Measurements from ENCODE around the gene RAB20. TPM values are rescaled to one million over a fixed set of nuclear protein-coding genes. Genes with fewer than 3 reads are reported as not detected.
A peak's percentile ranks its signal among the peaks of the same experiment; 100 is the strongest.

The RAB20 gene
- total and polyA plus RNA-seq, 8 donors = 9.3 to 23.6 (median 14.2) TPM

DNA sequence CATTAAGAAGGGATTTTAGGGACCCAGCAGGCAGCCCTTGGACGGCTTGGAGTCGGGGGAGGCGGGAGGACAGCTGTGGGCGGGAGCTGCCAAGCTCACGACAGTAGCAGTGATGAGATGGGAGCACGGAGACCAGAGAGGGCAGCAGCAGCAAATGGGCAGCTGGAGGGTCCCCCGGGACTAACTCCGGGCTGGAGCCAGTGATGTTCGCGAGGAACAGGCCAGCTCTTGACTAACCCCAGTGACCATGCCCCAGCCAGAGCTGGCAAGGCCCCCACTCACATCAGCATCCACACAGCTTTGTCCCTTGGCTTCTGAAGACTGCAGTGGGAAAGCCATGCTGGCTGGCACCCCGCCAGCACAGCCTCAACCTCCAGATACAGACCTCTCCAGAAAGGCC is 81.9 kb downstream of the RAB20 start:
- H3K27ac ChIP-seq = no peak overlapping the region
- WGBS, 2 donors = 87 to 94% methylated on average over 11 of the region's 11 CpGs
- H3K36me3 ChIP-seq = no peaks in the 10 kb centered on the region
- no peak overlapping the region for H3K4me3 ChIP-seq
- intact Hi-C loops (cut with DNase I) = no loop called here
- DNase-seq (no peak), FAIRE-seq (no peak), ATAC-seq (peak in 2 of 4 donors; percentile 24 to 37)
- H3K9me3 ChIP-seq = no peaks in the 10 kb centered on the region
- no peaks in the 10 kb centered on the region for H3K4me1 ChIP-seq
- no peaks in the 10 kb centered on the region for H3K27me3 ChIP-seq
- TF ChIP-seq, protein P1, sequence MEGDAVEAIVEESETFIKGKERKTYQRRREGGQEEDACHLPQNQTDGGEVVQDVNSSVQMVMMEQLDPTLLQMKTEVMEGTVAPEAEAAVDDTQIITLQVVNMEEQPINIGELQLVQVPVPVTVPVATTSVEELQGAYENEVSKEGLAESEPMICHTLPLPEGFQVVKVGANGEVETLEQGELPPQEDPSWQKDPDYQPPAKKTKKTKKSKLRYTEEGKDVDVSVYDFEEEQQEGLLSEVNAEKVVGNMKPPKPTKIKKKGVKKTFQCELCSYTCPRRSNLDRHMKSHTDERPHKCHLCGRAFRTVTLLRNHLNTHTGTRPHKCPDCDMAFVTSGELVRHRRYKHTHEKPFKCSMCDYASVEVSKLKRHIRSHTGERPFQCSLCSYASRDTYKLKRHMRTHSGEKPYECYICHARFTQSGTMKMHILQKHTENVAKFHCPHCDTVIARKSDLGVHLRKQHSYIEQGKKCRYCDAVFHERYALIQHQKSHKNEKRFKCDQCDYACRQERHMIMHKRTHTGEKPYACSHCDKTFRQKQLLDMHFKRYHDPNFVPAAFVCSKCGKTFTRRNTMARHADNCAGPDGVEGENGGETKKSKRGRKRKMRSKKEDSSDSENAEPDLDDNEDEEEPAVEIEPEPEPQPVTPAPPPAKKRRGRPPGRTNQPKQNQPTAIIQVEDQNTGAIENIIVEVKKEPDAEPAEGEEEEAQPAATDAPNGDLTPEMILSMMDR (IDR thresholded peaks at IDR 0.05) = no peak

DNA sequence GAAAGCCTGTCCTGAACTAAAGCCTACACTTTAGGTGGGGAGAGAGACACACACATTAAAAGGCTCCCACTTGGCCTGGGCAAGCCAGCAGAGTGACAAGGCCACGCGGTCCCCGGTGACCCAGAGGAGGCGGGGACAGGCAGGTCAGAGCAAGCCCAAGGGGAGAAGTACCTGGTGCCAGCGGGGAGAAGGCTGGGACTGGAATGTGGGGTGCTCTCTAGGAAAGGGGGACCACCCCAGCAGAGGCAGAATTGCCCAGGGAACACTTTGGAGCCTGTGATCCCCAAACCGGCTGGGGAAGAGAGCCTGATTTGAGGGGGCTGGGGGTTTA is 82.3 kb downstream of the RAB20 start:
- intact Hi-C loops (cut with DNase I) = no loop called here
- no peak overlapping the region for H3K4me3 ChIP-seq
- H3K9me3 ChIP-seq = no peaks in the 10 kb centered on the region
- DNase-seq = no peak
- WGBS, 2 donors = 86 to 87% methylated on average over 6 of the region's 6 CpGs
- no peaks in the 10 kb centered on the region for H3K36me3 ChIP-seq
- no peak overlapping the region for H3K27ac ChIP-seq
- no peaks in the 10 kb centered on the region for H3K27me3 ChIP-seq
- TF ChIP-seq, protein P1 (IDR thresholded peaks at IDR 0.05) = no peak
- ATAC-seq = no peak
- no peak for FAIRE-seq
- no peaks in the 10 kb centered on the region for H3K4me1 ChIP-seq

DNA sequence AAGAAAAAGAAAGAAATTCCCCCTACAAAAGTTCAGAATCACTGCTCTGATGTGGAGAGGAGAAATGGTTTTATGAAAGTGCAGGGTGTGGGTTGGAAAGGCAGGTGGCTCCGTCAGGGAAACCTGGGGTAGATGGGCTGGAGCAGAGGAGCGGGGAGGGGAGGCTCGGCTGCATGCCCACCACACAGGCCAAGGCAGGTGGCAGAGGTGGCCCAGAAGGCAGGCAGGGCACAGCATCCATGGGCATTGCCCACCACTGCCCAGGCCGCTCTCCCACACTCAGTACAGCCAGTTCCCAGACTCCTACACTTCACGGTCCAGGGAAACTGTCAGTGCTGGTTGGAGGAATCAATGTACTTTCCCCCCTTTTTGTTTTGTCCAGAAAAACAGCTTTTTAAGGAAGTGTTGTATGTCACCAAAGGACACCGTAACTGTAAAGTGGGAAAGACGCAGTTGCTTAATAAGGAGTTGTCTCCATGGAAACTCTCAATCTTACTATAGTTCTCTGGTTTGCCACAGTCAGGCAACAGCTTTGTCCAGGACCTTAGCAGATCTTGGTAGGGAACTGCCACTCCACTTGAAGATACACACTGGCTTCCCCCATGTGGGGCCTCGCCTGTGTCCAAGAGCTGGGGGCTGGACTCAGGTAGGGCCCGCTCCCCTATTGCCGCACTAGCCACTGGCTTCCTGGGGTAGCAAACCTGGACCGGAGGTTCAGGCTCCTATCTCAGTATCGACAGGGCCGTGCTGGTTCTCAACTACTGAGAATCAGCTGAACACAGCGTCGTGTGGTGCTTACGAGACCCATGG is 82.9 kb downstream of the RAB20 start:
- intact Hi-C loops (cut with DNase I) = no loop called here

DNA sequence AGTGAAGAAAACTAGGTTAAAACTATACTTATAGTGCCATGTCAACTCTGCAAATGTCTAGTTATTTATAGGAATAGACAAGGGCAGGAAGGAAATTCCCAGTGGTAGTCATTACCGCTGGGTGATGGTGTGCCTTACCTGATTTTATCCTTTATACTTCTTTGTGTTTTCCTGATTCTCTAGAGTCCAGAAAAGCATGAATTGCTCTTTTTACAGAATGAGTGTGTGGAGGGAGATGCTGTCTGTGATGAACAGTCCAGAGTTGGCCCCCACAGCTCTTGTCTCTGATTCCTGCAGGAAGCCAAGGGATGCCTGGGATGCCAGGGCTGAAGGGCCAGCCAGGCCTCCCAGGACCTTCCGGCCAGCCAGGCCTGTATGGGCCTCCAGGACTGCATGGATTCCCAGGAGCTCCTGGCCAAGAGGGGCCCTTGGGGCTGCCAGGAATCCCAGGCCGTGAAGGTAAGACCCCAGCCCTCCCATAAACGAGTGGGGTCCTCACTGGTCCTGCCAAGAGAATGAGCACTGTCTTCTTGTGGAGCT is 83.7 kb downstream of the RAB20 start:
- DNase-seq (no peak), ATAC-seq (no peak), FAIRE-seq (no peak)
- H3K27me3 ChIP-seq = no peaks in the 10 kb centered on the region
- H3K4me1 ChIP-seq = no peaks in the 10 kb centered on the region
- no peaks in the 10 kb centered on the region for H3K9me3 ChIP-seq
- H3K27ac ChIP-seq = no peak overlapping the region
- H3K36me3 ChIP-seq = no peaks in the 10 kb centered on the region
- TF ChIP-seq, protein P1 (IDR thresholded peaks at IDR 0.05) = no peak
- 79 to 85% methylated on average over 4 of the region's 4 CpGs for WGBS, 2 donors
- intact Hi-C loops (cut with DNase I) = no loop called here
- H3K4me3 ChIP-seq = no peak overlapping the region

More for the DNA sequence above, 82.9 kb downstream of the RAB20 start:
- no peak for DNase-seq
- no peaks in the 10 kb centered on the region for H3K27me3 ChIP-seq
- 90 to 96% methylated on average over 16 of the region's 16 CpGs for WGBS, 2 donors
- TF ChIP-seq, protein P1 (IDR thresholded peaks at IDR 0.05) = no peak
- H3K36me3 ChIP-seq = no peaks in the 10 kb centered on the region
- no peak overlapping the region for H3K27ac ChIP-seq
- ATAC-seq = peak in 1 of 4 donors; percentile 24
- no peak overlapping the region for H3K4me3 ChIP-seq
- H3K9me3 ChIP-seq = no peaks in the 10 kb centered on the region
- no peaks in the 10 kb centered on the region for H3K4me1 ChIP-seq
- FAIRE-seq = no peak

DNA sequence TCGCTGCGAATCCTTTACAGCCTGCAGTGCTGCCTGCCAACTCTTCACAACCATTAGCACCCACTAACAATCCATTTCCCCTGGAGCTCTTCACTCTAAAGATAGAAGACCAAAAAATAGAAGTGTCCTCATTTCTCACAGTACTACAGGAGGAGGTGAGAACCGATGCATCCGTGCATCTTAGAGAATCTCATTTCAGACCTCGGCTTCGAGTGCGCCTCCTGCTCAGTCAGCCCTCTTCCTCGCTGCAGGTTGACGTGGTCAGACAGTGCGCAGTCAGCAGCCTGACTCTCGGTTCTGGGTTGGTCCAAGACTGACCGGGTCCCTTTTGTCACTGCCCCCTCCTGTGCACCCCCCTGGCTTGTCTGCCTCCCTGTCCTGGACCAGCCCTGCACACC is 85.3 kb downstream of the RAB20 start:
- no peak for FAIRE-seq
- 83 to 85% methylated on average over 12 of the region's 12 CpGs for WGBS, 2 donors
- no peaks in the 10 kb centered on the region for H3K36me3 ChIP-seq
- intact Hi-C loops (cut with DNase I) = no loop called here
- no peaks in the 10 kb centered on the region for H3K4me1 ChIP-seq
- no peaks in the 10 kb centered on the region for H3K9me3 ChIP-seq
- TF ChIP-seq, protein P1 (IDR thresholded peaks at IDR 0.05) = no peak
- H3K27ac ChIP-seq = no peak overlapping the region
- no peak for ATAC-seq
- no peak for DNase-seq
- no peak overlapping the region for H3K4me3 ChIP-seq
- no peaks in the 10 kb centered on the region for H3K27me3 ChIP-seq
